H1 (cell line): Measurements from ENCODE around the gene HSPA4L. TPM values are rescaled to one million over a fixed set of nuclear protein-coding genes. Genes with fewer than 3 reads are reported as not detected.

Experiments used
- CTCF ChIA-PET: fragments of 300-600 bp; sonication (Branson Sonifier 250); formaldehyde crosslinking; loops from one replicate; lab custom pipeline; 2021; ENCODE audit not compliant: partially characterized antibody; lab: Charles Lee
- POLR2A ChIA-PET: fragments of 300-600 bp; sonication (Branson Sonifier 250); formaldehyde crosslinking; loops from one replicate; lab custom pipeline; 2021; ENCODE audit warnings: inconsistent platforms; ENCODE audit not compliant: partially characterized antibody; lab: Charles Lee
- DNase-seq, 2 experiments: peaks; one replicate each; pipeline versions ENCODE4 v3.0.0 to v3.0.0-alpha.2; 2010 to 2022; ENCODE audit warnings: low spot score in 2 of 2, low read depth in 1 of 2, mixed read lengths in 1 of 2
- FAIRE-seq: peaks from 2 replicates; lab custom pipeline; 2011; peaks lifted over from hg19 to GRCh38; lab: Jason Lieb, UNC
- H2AFZ ChIP-seq: 2 replicates; pipeline ENCODE4 v1.8.1; 2012; ENCODE audit warnings: low read length, inconsistent platforms
- H2AK5ac ChIP-seq: 2 replicates; pipeline ENCODE4 v1.6.1; 2013; ENCODE audit warnings: low read depth, low read length
- H2BK120ac ChIP-seq: replicated peaks from 2 replicates; pipeline ENCODE3; 2013; ENCODE audit warnings: low read depth, low read length, inconsistent platforms
- H2BK12ac ChIP-seq: 2 replicates; pipeline ENCODE4 v1.6.1; 2013; ENCODE audit warnings: low read depth, low read length
- H2BK15ac ChIP-seq: 2 replicates; pipeline ENCODE4 v1.6.1; 2013; ENCODE audit warnings: low read length
- H2BK20ac ChIP-seq: 2 replicates; pipeline ENCODE4 v1.6.1; 2013; ENCODE audit warnings: low read length
- H2BK5ac ChIP-seq: 2 replicates; pipeline ENCODE4 v1.6.1; 2013; ENCODE audit warnings: low read depth, low read length
- H3K14ac ChIP-seq: 2 replicates; pipeline ENCODE4 v1.6.1; 2013; ENCODE audit warnings: inconsistent platforms; ENCODE audit not compliant: insufficient read length
- H3K18ac ChIP-seq: 2 replicates; pipeline ENCODE4 v1.6.1; 2013; ENCODE audit warnings: low read length; ENCODE audit errors: extremely low read depth
- H3K23ac ChIP-seq: 2 replicates; pipeline ENCODE4 v1.6.1; 2013; ENCODE audit warnings: inconsistent platforms; ENCODE audit not compliant: insufficient read length
- H3K23me2 ChIP-seq: 2 replicates; pipeline ENCODE4 v1.6.1; 2013; ENCODE audit warnings: low read depth, low read length
- H3K27ac ChIP-seq: 2 replicates; pipeline ENCODE4 v1.6.1; 2011; ENCODE audit warnings: low read depth, low read length, inconsistent platforms
- H3K27me3 ChIP-seq, 4 experiments: replicated peaks in 1 of 4; 1 replicate in 1 of 4; 2 replicates in 3 of 4; pipeline versions ENCODE4 v1.6.1 to v1.8.1; 2011 to 2013; ENCODE audit warnings: low read length in 3 of 4, mild to moderate bottlenecking in 3 of 4, inconsistent platforms in 2 of 4, mixed read lengths in 2 of 4, moderate library complexity in 1 of 4; ENCODE audit not compliant: control insufficient read depth in 3 of 4, insufficient read depth in 3 of 4; ENCODE audit errors: extremely low read depth in 1 of 4
- H3K36me3 ChIP-seq, 4 experiments: 2 replicates each; pipeline versions ENCODE4 v1.6.1 to v1.8.1; 2011 to 2013; ENCODE audit warnings: mild to moderate bottlenecking in 4 of 4, low read length in 3 of 4, moderate library complexity in 2 of 4, control low read depth in 1 of 4, inconsistent platforms in 1 of 4; ENCODE audit not compliant: insufficient read depth in 4 of 4, control insufficient read depth in 2 of 4
- H3K4ac ChIP-seq: replicated peaks from 2 replicates; pipeline ENCODE3; 2013; ENCODE audit warnings: low read length, low read depth, mixed read lengths, inconsistent platforms; ENCODE audit not compliant: insufficient read length
- H3K4me1 ChIP-seq, 4 experiments: replicated peaks in 1 of 4; 1 replicate in 1 of 4; 2 replicates in 3 of 4; pipeline versions ENCODE4 v1.6.1 to v1.8.1; 2011 to 2013; ENCODE audit warnings: low read length in 3 of 4, inconsistent platforms in 2 of 4, mixed read lengths in 1 of 4; ENCODE audit not compliant: insufficient read depth in 4 of 4, control insufficient read depth in 3 of 4
- H3K4me2 ChIP-seq, 2 experiments: 2 replicates each; pipeline versions ENCODE4 v1.6.1 to v1.8.1; 2011 to 2013; ENCODE audit warnings: low read depth in 2 of 2, low read length in 2 of 2, control low read depth in 1 of 2, inconsistent platforms in 1 of 2, mild to moderate bottlenecking in 1 of 2; ENCODE audit not compliant: insufficient read depth in 1 of 2
- H3K4me3 ChIP-seq, 4 experiments: fragments of 200-600, 300-600 bp in 1 of 4; sonication (generic), shearing (Covaris generic), sonication (Bioruptor Twin) in 1 of 4; 2 replicates each; pipeline versions ENCODE4 v1.5.1 to v1.8.1; 2011 to 2016; ENCODE audit warnings: low read length in 4 of 4, low read depth in 3 of 4, control low read depth in 2 of 4, inconsistent platforms in 2 of 4, mild to moderate bottlenecking in 2 of 4, mixed read lengths in 1 of 4, moderate library complexity in 1 of 4; ENCODE audit not compliant: insufficient read depth in 2 of 4; ENCODE audit errors: extremely low read depth in 1 of 4
- H3K56ac ChIP-seq: replicated peaks from 2 replicates; pipeline ENCODE3; 2013; ENCODE audit warnings: low read depth, mild to moderate bottlenecking, mixed read lengths, low read length, inconsistent platforms; ENCODE audit not compliant: insufficient read length
- H3K79me1 ChIP-seq: 2 replicates; pipeline ENCODE4 v1.6.1; 2013; ENCODE audit warnings: low read depth, low read length, control low read depth
- H3K79me2 ChIP-seq, 2 experiments: 2 replicates each; pipeline versions ENCODE4 v1.6.1 to v1.8.1; 2012 to 2013; ENCODE audit warnings: low read length in 2 of 2, mild to moderate bottlenecking in 2 of 2, inconsistent platforms in 1 of 2; ENCODE audit not compliant: insufficient read depth in 2 of 2, control insufficient read depth in 1 of 2
- H3K9ac ChIP-seq, 4 experiments: replicated peaks in 1 of 4; 1 replicate in 1 of 4; 2 replicates in 3 of 4; pipeline versions ENCODE4 v1.6.1 to v1.8.1; 2011 to 2013; ENCODE audit warnings: low read depth in 3 of 4, low read length in 3 of 4, control low read depth in 2 of 4, mild to moderate bottlenecking in 2 of 4, moderate library complexity in 2 of 4, inconsistent platforms in 1 of 4; ENCODE audit errors: extremely low read depth in 1 of 4
- H3K9me3 ChIP-seq, 2 experiments: 2 replicates each; pipeline versions ENCODE4 v1.6.1 to v1.8.1; 2012 to 2013; ENCODE audit warnings: mild to moderate bottlenecking in 2 of 2, moderate library complexity in 2 of 2, control low read depth in 1 of 2, inconsistent platforms in 1 of 2, low read depth in 1 of 2, low read length in 1 of 2, mixed read lengths in 1 of 2; ENCODE audit not compliant: insufficient read depth in 2 of 2
- H4K20me1 ChIP-seq, 2 experiments: replicated peaks in 1 of 2; 2 replicates each; pipeline versions ENCODE3 to v1.8.1; 2011 to 2013; ENCODE audit warnings: inconsistent platforms in 2 of 2, low read length in 2 of 2, mild to moderate bottlenecking in 1 of 2; ENCODE audit not compliant: insufficient read depth in 2 of 2, control insufficient read depth in 1 of 2
- H4K5ac ChIP-seq: 2 replicates; pipeline ENCODE4 v1.6.1; 2013; ENCODE audit warnings: low read length, low read depth, mixed read lengths, inconsistent platforms; ENCODE audit not compliant: insufficient read length
- H4K8ac ChIP-seq: 2 replicates; pipeline ENCODE4 v1.8.0; 2013; ENCODE audit warnings: mild to moderate bottlenecking, moderate library complexity, low read length, inconsistent platforms; ENCODE audit not compliant: insufficient read depth; ENCODE audit errors: extremely low read depth
- H4K91ac ChIP-seq: replicated peaks from 2 replicates; pipeline ENCODE3; 2013; ENCODE audit warnings: low read length, mixed read lengths, inconsistent platforms; ENCODE audit not compliant: insufficient read length
- SP1 ChIP-seq: IDR thresholded peaks from 2 replicates; pipeline ENCODE4 v1.6.1; 2011; ENCODE audit warnings: low read depth, low read length
- WGBS, 2 experiments: shearing (Covaris generic) in 1 of 2; methylation state at CpG; one replicate each; pipeline versions ENCODE4 v1.1.6 to v1.1.7; 2013 to 2015; ENCODE audit warnings: low lambda C conversion rate in 2 of 2, mixed read lengths in 2 of 2, inconsistent platforms in 1 of 2, low coverage in 1 of 2, missing lambda C conversion rate in 1 of 2; ENCODE audit not compliant: insufficient replicate concordance in 2 of 2, insufficient coverage in 1 of 2, insufficient read length in 1 of 2; ENCODE audit errors: extremely low coverage in 1 of 2, missing lambda C conversion rate in 1 of 2; 5-methylcytosine and 5-hydroxymethylcytosine counted together
- polyA plus RNA-seq, 7 experiments: library from polyadenylated mRNA; depleted of rRNA in 3 of 7; stranded (reverse) in 5 of 7; unstranded in 2 of 7; fragments of >200 nt in 5 of 7; fragments of 200-250 nt in 2 of 7; gene quantifications; 1 replicate in 5 of 7; 2 replicates in 1 of 7; 4 replicates in 1 of 7; pipeline versions ENCODE4 v1.2.1 to v1.2.3, GENCODE V29; 2011 to 2013; ENCODE audit warnings: missing spikeins in 2 of 7, mixed read lengths in 2 of 7
- total RNA-seq: library from RNA; stranded (reverse); fragmentation: NEBNext Ultra II Directional; extraction: Animal tissue kit (Norgen Biotek cat#: 25700); gene quantifications from 2 replicates; pipeline ENCODE4 v1.2.1, GENCODE V29; 2021

HSPA4L gene
- total and polyA plus RNA-seq, 2 of the 8 experiments (the other 6 are each of a cell fraction or from before 2014, with no cell fraction given), result 0.65 to 4.7 TPM

- POLR2A ChIA-PET, result interaction anchor here (2.1 kb wide), 1 partner anchor 13 kb away, joined by 12 read pairs; the partner anchor contains the start of gene PLK4
Measured at GRCh38 chr4:127868196-127868595, 86.1 kb downstream of the HSPA4L start.

More at GRCh38 chr4:127868196-127868595, 86.1 kb downstream of the HSPA4L start:
- Histone ChIP-seq H3K9ac (no peak overlapping the region), H2BK120ac (no peak overlapping the region), H3K14ac (no peak overlapping the region), H4K91ac (no peak overlapping the region), H3K79me1 (no peaks in the 10 kb centered on the region), H3K4me2 (no peak overlapping the region), H2AFZ (no peak overlapping the region), H3K23me2 (no peaks in the 10 kb centered on the region), H3K4ac (no peak overlapping the region), H3K18ac (no peak overlapping the region), H2BK12ac (no peak overlapping the region), H3K79me2 (no peaks in the 10 kb centered on the region), H3K56ac (no peak overlapping the region), H4K8ac (no peak overlapping the region), H2BK5ac (no peak overlapping the region), H4K5ac (no peak overlapping the region), H3K27ac (no peak overlapping the region), H4K20me1 (no peaks in the 10 kb centered on the region), H2BK20ac (no peak overlapping the region), H3K27me3 (no peaks in the 10 kb centered on the region), H3K4me3 (no peak overlapping the region), H2AK5ac (no peak overlapping the region), H3K4me1 (no peaks in the 10 kb centered on the region), H3K36me3 (no peaks in the 10 kb centered on the region; a peak in 1 of 8 replicates), H3K9me3 (no peaks in the 10 kb centered on the region), H2BK15ac (no peak overlapping the region), H3K23ac (no peak overlapping the region)
- TF ChIP-seq SP1, result no peak
- CTCF ChIA-PET, result no interaction called here
- WGBS, 2 experiments, result 100% methylated on average over 2 of the region's 2 CpGs; no CpG with 5 or more reads in 1 of the 2 experiments
- FAIRE-seq (no peak), DNase-seq (no peak)
